Activated CD8-positive, alpha-beta memory T cell treated with anti-CD3 and anti-CD28 coated beads for 4 hours (primary cell): Measurements from ENCODE around the gene CACNA1C.

Source experiments
- DNase-seq, 2 donors: peaks; one replicate each; pipeline ENCODE4 v3.0.0-alpha.2; 2020; ENCODE audit warnings: low read depth in 2 of 2

Gene CACNA1C

GRCh38 chr12:2513141-2514037, 460.6 kb downstream of the CACNA1C start:
- DNase-seq, result no peak

- DNase-seq, result no peak
These were observed 461.2 kb downstream of the CACNA1C start for GRCh38 chr12:2514038-2514340.

DNA sequence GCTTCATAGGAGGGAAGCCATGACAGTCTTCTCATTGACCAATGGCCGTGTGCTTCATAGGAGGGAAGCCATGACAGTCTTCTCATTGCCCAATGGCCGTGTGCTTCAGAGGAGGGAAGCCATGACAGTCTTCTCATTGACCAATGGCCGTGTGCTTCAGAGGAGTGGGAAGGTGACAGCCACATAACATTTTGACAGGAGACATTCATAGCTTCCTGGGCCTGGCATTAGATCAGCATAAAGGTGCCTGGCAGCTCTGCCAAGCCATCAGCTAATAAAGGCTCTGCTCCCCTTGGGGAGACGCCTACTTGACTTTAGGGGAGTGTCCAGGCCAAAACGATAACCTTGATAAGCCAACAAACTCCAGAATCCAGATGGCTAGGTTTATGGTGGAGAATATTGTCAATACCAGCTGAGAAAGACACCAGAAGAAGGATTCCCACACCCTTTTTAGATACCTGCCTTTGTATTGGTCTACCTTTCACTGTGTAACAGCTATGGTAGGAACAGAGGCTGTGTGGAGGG, 468.0 kb downstream of the CACNA1C start:
- DNase-seq, result no peak

- DNase-seq, result no peak
These were observed 470.5 kb downstream of the CACNA1C start for GRCh38 chr12:2523317-2523716.

- DNase-seq, result no peak
These were observed 471.1 kb downstream of the CACNA1C start for GRCh38 chr12:2523844-2524243.

DNA sequence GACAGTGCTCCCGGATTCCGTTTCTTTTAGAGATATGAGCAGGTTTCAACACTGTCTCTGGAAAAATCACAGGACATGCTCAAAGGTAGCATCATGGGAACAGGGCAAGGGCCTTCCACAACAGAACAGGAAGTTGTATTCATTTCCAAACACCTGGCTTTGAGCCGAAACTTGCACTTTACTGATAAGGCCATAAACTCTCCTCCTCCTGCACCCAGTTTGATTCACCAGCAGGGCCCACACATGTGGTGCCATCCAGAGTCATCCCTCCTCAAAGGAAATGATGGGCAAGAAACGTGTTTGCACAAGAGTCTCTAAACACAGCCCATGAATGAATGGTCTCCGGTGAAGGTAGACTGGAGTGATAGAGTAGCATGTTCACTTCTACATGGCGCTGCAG, 473.6 kb downstream of the CACNA1C start:
- no peak for DNase-seq

GRCh38 chr12:2528001-2528400, 475.2 kb downstream of the CACNA1C start:
- no peak for DNase-seq

- no peak for DNase-seq
These were observed 477.0 kb downstream of the CACNA1C start for GRCh38 chr12:2529807-2530206.

- DNase-seq, result no peak
These were observed 478.6 kb downstream of the CACNA1C start for GRCh38 chr12:2531371-2531770.

GRCh38 chr12:2533036-2533435, 480.2 kb downstream of the CACNA1C start:
- no peak for DNase-seq

DNA sequence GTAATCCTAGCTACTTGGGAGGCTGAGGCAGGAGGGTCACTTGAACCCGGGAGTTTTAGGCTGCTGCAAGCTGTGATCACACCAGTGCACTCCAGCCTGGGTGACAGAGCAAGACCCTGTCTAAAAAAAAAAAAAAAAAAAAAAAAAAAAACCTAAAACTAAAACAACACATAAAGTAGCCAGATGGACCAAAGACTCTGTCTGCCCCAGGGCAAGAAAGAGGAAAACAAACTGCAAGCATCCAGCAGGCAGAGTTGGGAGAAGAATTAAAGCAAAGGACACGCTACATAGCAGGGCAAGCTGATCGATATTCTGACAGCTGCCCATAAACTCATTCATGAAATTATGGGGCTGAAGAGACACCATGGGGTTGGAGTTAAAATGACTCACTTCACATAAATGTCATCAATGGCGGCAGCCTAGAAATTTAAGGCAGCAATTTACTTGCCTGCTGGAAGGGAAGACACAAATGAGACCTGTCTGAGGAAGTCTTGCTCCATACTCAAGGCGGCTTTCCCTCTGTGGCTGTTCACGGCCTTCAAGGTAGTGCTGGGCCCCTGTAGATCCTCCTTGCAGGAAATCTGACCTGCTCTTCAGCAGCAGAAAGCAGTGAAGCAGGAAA, 482.9 kb downstream of the CACNA1C start:
- no peak for DNase-seq

DNA sequence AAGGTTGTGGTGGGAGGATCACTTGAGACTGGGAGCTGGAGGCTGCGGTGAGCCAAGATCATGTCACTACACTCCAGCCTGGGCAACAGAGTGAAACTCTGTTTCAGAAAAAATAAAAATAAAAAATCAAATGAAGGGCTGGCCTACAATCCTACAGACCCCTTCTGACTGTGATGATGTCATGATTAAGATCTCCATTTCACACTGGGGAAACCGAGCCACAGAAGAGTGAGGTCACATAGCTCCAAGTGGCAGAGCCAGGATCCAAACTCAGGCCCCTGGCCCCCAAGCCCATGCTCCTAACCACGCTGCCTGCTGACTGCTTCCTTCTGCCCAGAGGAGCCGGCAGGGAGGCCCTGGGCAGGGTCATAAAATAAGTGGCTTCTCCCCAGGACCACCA, 483.9 kb downstream of the CACNA1C start:
- DNase-seq, result no peak

DNA sequence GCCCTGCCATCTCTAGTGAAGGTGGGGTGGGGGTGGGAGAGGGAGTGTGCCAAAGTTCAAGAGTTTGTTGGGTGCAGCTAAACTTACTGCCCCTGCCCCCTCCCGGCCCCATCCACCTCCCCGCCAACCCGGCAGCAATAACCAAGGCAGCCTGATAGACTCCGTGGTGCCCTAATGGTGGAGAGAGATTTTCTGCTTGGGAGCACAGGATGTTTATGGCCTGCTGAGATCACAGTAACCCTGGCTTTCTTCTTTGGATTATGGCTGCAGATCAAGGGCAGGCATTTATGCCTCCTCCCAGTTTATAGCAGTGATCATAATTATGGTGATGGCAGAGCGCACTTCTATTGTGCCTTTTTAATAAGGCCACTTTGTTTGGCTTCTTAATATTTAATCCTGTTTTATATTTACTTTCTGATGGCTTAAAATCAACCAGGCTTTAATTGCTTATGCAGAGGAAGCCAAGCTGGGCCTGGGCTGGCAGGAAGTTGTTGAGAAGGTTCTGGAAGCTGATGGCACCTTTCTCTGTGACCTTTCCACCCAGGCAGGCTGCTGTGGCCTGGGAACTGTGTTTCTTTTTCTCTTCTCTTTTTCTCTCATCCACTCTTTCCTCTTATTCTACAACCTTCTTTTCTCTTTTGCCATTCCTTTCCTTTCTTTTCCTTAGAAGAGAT, 485.2 kb downstream of the CACNA1C start:
- DNase-seq, result no peak

DNA sequence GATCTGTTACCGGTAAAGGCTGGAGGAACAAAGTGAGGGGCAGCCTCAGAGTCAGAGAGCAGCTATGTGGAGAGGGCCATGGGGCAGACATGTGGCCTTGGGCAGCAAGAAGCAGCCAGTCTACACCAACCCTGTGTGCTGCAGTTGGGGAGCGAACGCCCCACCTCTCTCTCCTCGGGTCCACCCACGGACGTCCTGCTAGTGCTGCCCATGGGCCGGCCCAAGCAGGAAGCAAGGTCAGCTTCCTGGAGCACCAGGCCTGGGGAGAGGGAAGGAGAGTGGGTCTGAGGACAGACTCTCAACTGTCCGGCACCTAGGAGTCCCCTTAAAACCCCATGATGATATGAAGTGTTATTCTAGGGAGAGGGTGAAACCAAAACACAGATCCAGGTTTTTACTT, 487.2 kb downstream of the CACNA1C start:
- DNase-seq, result no peak

DNA sequence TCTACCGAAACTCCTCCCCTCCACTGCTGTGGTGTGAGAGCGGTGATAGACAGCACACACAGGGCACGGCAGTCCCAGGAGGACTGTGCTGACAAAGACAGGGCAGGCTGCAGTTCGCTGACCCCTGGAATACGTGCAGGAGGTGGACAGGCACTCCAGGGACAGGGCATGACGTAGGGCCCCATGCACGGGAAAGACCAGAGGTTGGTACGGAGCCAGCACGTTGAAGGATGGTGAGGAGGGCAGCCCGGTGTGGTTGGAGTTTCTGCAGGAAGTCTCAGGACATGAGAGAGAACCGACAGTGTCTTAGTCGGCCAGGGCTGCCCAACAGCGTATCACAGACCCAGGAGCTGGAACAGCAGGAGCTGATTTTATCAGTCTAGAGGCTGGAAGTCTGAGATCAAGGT, 487.8 kb downstream of the CACNA1C start:
- DNase-seq, result no peak

- no peak for DNase-seq
These were observed 488.9 kb downstream of the CACNA1C start for GRCh38 chr12:2541631-2542204.

DNA sequence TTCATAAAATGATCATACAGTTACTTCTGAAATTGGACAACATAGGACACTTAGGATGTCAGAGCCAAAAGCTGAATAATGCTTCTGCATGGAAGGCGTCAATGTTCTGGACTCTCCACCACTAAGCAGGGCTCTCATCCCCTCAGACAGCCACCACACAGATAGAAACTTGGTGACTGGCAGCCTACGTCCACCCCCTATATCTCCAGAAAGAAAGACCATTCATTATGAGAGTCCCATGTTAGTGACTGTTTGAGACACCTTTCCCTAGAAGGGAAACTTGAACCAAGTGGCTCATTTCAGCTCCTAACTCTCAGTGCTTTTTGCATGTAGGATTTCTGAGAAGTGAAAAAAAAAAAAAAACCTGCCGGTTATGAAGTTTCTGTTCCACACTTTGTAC, 491.0 kb downstream of the CACNA1C start:
- DNase-seq, result no peak

DNA sequence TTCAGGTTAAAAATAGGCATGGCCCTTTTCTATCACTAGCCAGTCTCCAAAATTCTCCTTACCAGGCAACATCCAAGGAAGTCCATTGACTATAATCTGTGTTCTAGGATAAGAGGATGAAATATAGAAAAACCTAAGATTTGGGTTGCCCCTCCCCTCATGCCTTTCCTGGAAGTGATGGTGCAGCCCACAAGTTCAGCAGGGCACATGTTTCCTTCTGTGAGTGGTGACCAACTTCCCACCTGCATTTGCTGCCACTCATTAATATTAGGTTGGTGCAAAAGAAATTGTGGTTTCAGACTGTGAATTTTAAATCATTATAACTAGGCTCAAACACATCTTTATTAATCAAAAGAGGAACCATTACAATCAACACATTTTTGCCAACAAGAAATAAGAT, 491.4 kb downstream of the CACNA1C start:
- no peak for DNase-seq

GRCh38 chr12:2547273-2548044, 494.7 kb downstream of the CACNA1C start:
- no peak for DNase-seq

GRCh38 chr12:2548081-2548480, 495.3 kb downstream of the CACNA1C start:
- no peak for DNase-seq

- DNase-seq, result no peak
These were observed 498.0 kb downstream of the CACNA1C start for GRCh38 chr12:2550561-2551411.
